HepG2 (cell line): ENCODE data around the gene ZFPL1. TPM values are rescaled to one million over a fixed set of nuclear protein-coding genes. Genes with fewer than 3 reads are reported as not detected.

Experiments used
- ATF4 ChIP-seq, 2 experiments: fragments of 450-650 bp in 1 of 2; sonication (generic) in 1 of 2; formaldehyde crosslinking; IDR thresholded peaks; 2 replicates each; pipeline versions ENCODE4 v1.5.0 to v1.8.0; 2020 to 2022; ENCODE audit warnings: mild to moderate bottlenecking in 1 of 2, missing genetic modification reagents in 1 of 2
- BRD4 ChIP-seq: sonication (generic); formaldehyde crosslinking; IDR thresholded peaks from 2 replicates; pipeline ENCODE4 v1.4.0; 2020; ENCODE audit warnings: missing genetic modification reagents
- CREBL2 ChIP-seq: sonication (generic); formaldehyde crosslinking; IDR thresholded peaks from 2 replicates; pipeline ENCODE4 v1.8.1; 2023; ENCODE audit warnings: missing genetic modification reagents, mild to moderate bottlenecking, borderline replicate concordance
- ETV5 ChIP-seq: IDR thresholded peaks from 2 replicates; pipeline ENCODE4 v1.6.1; 2018; ENCODE audit warnings: missing biosample characterization, missing genetic modification reagents, inconsistent platforms, borderline replicate concordance
- ETV6 ChIP-seq: sonication (generic); formaldehyde crosslinking; conservative IDR thresholded peaks from 2 replicates; pipeline ENCODE4 v1.4.0; 2020; ENCODE audit warnings: missing genetic modification reagents
- GATAD2A ChIP-seq: IDR thresholded peaks from 2 replicates; pipeline ENCODE4 v1.6.1; 2016
- GZF1 ChIP-seq: sonication (generic); formaldehyde crosslinking; IDR thresholded peaks from 2 replicates; pipeline ENCODE4 v1.5.1; 2020; ENCODE audit warnings: mild to moderate bottlenecking, missing genetic modification reagents
- HMGXB4 ChIP-seq, 2 experiments: sonication (generic) in 1 of 2; formaldehyde crosslinking in 1 of 2; IDR thresholded peaks; 2 replicates each; pipeline versions ENCODE4 v1.4.0 to v1.6.1; 2018 to 2020; ENCODE audit warnings: missing genetic modification reagents in 2 of 2, borderline replicate concordance in 1 of 2, low read depth in 1 of 2, mild to moderate bottlenecking in 1 of 2, missing biosample characterization in 1 of 2
- KMT2B ChIP-seq: IDR thresholded peaks from 2 replicates; pipeline ENCODE4 v1.6.1; 2016; ENCODE audit warnings: missing genetic modification reagents, missing compliant biosample characterization
- MNT ChIP-seq: fragments of 450-650 bp; IDR thresholded peaks from 2 replicates; pipeline ENCODE4 v1.6.1; 2016
- MYPOP ChIP-seq: sonication (generic); formaldehyde crosslinking; IDR thresholded peaks from 2 replicates; pipeline ENCODE4 v1.8.1; 2023; ENCODE audit warnings: mild to moderate bottlenecking, moderate library complexity, missing genetic modification reagents
- PCBP2 ChIP-seq: fragments of 200-400 bp; formaldehyde crosslinking; optimal IDR thresholded peaks from 2 replicates; pipeline ENCODE3; 2018; ENCODE audit warnings: low read length, low read depth; ENCODE audit not compliant: poor library complexity, severe bottlenecking
- PRDM4 ChIP-seq: sonication (generic); formaldehyde crosslinking; IDR thresholded peaks from 2 replicates; pipeline ENCODE4 v1.9.0; 2021; ENCODE audit warnings: missing genetic modification reagents, borderline replicate concordance
- WIZ ChIP-seq: sonication (generic); formaldehyde crosslinking; IDR thresholded peaks from 2 replicates; pipeline ENCODE4 v1.5.1; 2020; ENCODE audit warnings: mild to moderate bottlenecking, missing genetic modification reagents
- YEATS4 ChIP-seq: sonication (generic); formaldehyde crosslinking; IDR thresholded peaks from 2 replicates; pipeline ENCODE4 v1.4.0; 2020; ENCODE audit warnings: missing genetic modification reagents, borderline replicate concordance
- ZFP1 ChIP-seq: IDR thresholded peaks from 2 replicates; pipeline ENCODE4 v1.6.1; 2016
- ZFYVE20 ChIP-seq: sonication (generic); formaldehyde crosslinking; IDR thresholded peaks from 2 replicates; pipeline ENCODE4 v1.8.0; 2023; ENCODE audit warnings: low read depth, mild to moderate bottlenecking, moderate library complexity, missing genetic modification reagents, borderline replicate concordance
- ZIK1 ChIP-seq: sonication (generic); formaldehyde crosslinking; IDR thresholded peaks from 2 replicates; pipeline ENCODE4 v1.5.0; 2020; ENCODE audit warnings: mild to moderate bottlenecking, low read depth, missing genetic modification reagents, borderline replicate concordance
- polyA plus RNA-seq, 8 experiments: library from polyadenylated mRNA; depleted of rRNA in 3 of 8; stranded (reverse) in 7 of 8; unstranded in 1 of 8; fragments of >200 nt; fragmentation: Illumina TruSeq in 4 of 8; extraction: Trizol in 4 of 8; gene quantifications; 2 replicates each; pipeline versions ENCODE4 v1.2.1 to v1.2.3, GENCODE V29; 2011 to 2016; ENCODE audit warnings: low read depth in 4 of 8, missing spikeins in 1 of 8, mixed read lengths in 1 of 8; ENCODE audit not compliant: insufficient read depth in 1 of 8
- total RNA-seq, 5 experiments: library from RNA; depleted of rRNA; stranded (reverse); fragments of >200 nt; fragmentation: Illumina TruSeq; extraction: Trizol; gene quantifications; 2 replicates each; pipeline ENCODE4 v1.2.3, GENCODE V29; 2016; ENCODE audit warnings: low read depth in 1 of 5

Gene ZFPL1
- total and polyA plus RNA-seq, 2 of the 13 experiments (the other 11 are each of a cell fraction or from before 2014, with no cell fraction given) = 32.2 to 56.0 TPM

GRCh38 chr11:65121865-65122696 is 38.1 kb downstream of the ZFPL1 start, which contains the start of the genes FAU and MRPL49 (continued):
- TF ChIP-seq HMGXB4 (CRISPR knock-in tag; IDR thresholded peaks at IDR 0.05; ENCODE audit: borderline replicate concordance in 1 of 2, low read depth in 1 of 2) (peak; percentile 84 to 87), PRDM4 (CRISPR knock-in tag) (0 out of 2 replicates have a peak, but pooled peaks have one; percentile 33), ZFP1 (CRISPR knock-in tag) (peak; percentile 67; the same call in 1 of the 2 replicates), YEATS4 (peak; percentile 70; the same call in 1 of the 2 replicates), ETV5 (CRISPR knock-in tag) (peak; percentile 32; the same call in 1 of the 2 replicates), GZF1 (peak; percentile 75), BRD4 (peak; percentile 72; the same call in 1 of the 2 replicates), MYPOP (no peak; the same call in 1 of the 2 replicates), WIZ (no peak), ZIK1 (peak; percentile 80; the same call in 1 of the 2 replicates), ZFYVE20 (CRISPR knock-in tag) (no peak), CREBL2 (CRISPR knock-in tag) (no peak), KMT2B (CRISPR knock-in tag) (peak; percentile 83), ATF4 (CRISPR knock-in tag; IDR thresholded peaks at IDR 0.05) (peak in 1 of 2 experiments; percentile 70; a peak in 2 of 4 replicates), ETV6 (CRISPR knock-in tag) (0 out of 2 replicates have a peak, but pooled peaks have one; percentile 34), PCBP2 (no peak), MNT (peak; percentile 67), GATAD2A (CRISPR knock-in tag) (no peak)
